ENCODE data around the gene WRAP53. TPM values are rescaled to one million over a fixed set of nuclear protein-coding genes. Genes with fewer than 3 reads are reported as not detected.

WRAP53 gene
- total RNA-seq, 1 donor from 2014 or later, result 41.1 TPM

GRCh38 chr17:7650509-7651096 is 37.7 kb upstream of the WRAP53 start, which contains the start of gene ATP1B2:
TSS of gene ATP1B2 (plus strand) at chr17:7650926. CDS start at chr17:7651519, 593 bp downstream.
- H3K27ac Mint-ChIP-seq (ENCODE audit: unreplicated experiment), result no peak within 1 kb of the TSS
- peaks cover 5% of the 10 kb centered on the region for H3K36me3 Mint-ChIP-seq (ENCODE audit: low read depth)
- no peaks in the 10 kb centered on the region for H3K9me3 Mint-ChIP-seq
- H3K4me1 Mint-ChIP-seq, result peaks cover 31% of the 10 kb centered on the region
- peaks cover 9% of the 10 kb centered on the region for H3K27me3 Mint-ChIP-seq (ENCODE audit: low read depth)
- H3K4me3 Mint-ChIP-seq, result peak within 1 kb of the TSS; percentile 89
- no peak for TF ChIP-seq CTCF (conservative IDR thresholded peaks at IDR 0.05)
- DNase-seq (ENCODE audit: low read depth, low spot score), result peak; percentile 73

GRCh38 chr17:7651097-7651664 is 37.1 kb upstream of the WRAP53 start:
- peaks cover 9% of the 10 kb centered on the region for H3K27me3 Mint-ChIP-seq (ENCODE audit: low read depth)
- TF ChIP-seq CTCF (conservative IDR thresholded peaks at IDR 0.05), result no peak
- no peaks in the 10 kb centered on the region for H3K9me3 Mint-ChIP-seq
- H3K36me3 Mint-ChIP-seq (ENCODE audit: low read depth), result peaks cover 6% of the 10 kb centered on the region
- H3K4me3 Mint-ChIP-seq, result peak overlapping the region; percentile 89
- H3K27ac Mint-ChIP-seq (ENCODE audit: unreplicated experiment), result no peak overlapping the region
- peaks cover 37% of the 10 kb centered on the region for H3K4me1 Mint-ChIP-seq
- no peak for DNase-seq (ENCODE audit: low read depth, low spot score)

- Mint-ChIP-seq H3K9me3 (no peaks in the 10 kb centered on the region), H3K27ac (ENCODE audit: unreplicated experiment) (no peak overlapping the region), H3K4me3 (peak overlapping the region; percentile 84), H3K27me3 (ENCODE audit: low read depth) (peaks cover 9% of the 10 kb centered on the region), H3K36me3 (ENCODE audit: low read depth) (peaks cover 8% of the 10 kb centered on the region), H3K4me1 (peaks cover 43% of the 10 kb centered on the region)
- DNase-seq (ENCODE audit: low read depth, low spot score), result no peak
- no peak for TF ChIP-seq CTCF (conservative IDR thresholded peaks at IDR 0.05)
These were observed 36.5 kb upstream of the WRAP53 start for GRCh38 chr17:7651665-7652387.

GRCh38 chr17:7652388-7653356 is 35.6 kb upstream of the WRAP53 start:
- TF ChIP-seq CTCF (conservative IDR thresholded peaks at IDR 0.05), result no peak

More at GRCh38 chr17:7652388-7653356, 35.6 kb upstream of the WRAP53 start:
- H3K27me3 Mint-ChIP-seq (ENCODE audit: low read depth), result peaks cover 9% of the 10 kb centered on the region
- peaks cover 51% of the 10 kb centered on the region for H3K4me1 Mint-ChIP-seq
- peak overlapping the region; percentile 84 for H3K4me3 Mint-ChIP-seq
- H3K27ac Mint-ChIP-seq (ENCODE audit: unreplicated experiment), result no peak overlapping the region
- DNase-seq (ENCODE audit: low read depth, low spot score), result no peak
- no peaks in the 10 kb centered on the region for H3K9me3 Mint-ChIP-seq
- H3K36me3 Mint-ChIP-seq (ENCODE audit: low read depth), result peaks cover 8% of the 10 kb centered on the region
